Measurements from ENCODE around the gene AGFG1. TPM values are rescaled to one million over a fixed set of nuclear protein-coding genes. Genes with fewer than 3 reads are reported as not detected.
"Not testable (repeated sequence)": the region's sequence is repeated elsewhere in the genome, so short reads cannot be mapped to it uniquely, and the experiment has no call there.

Gene AGFG1
- total RNA-seq, 2 donors from 2014 or later: 82.8 to 85.5 TPM

GRCh38 chr2:227517724-227518123 is 45.8 kb downstream of the AGFG1 start:
- intact Hi-C loops (cut with DNase I): no loop called here
- no peak for DNase-seq (ENCODE audit: low spot score)

GRCh38 chr2:227518278-227518865 is 46.4 kb downstream of the AGFG1 start:
- intact Hi-C loops (cut with DNase I); DNase-seq (ENCODE audit: low spot score): not testable (repeated sequence)

- intact Hi-C loops (cut with DNase I); DNase-seq (ENCODE audit: low spot score): not testable (repeated sequence)
Observed at GRCh38 chr2:227521178-227521577, 49.2 kb downstream of the AGFG1 start.

- intact Hi-C loops (cut with DNase I): no loop called here
Observed at GRCh38 chr2:227524665-227525064, 52.7 kb downstream of the AGFG1 start.

GRCh38 chr2:227527351-227527750 is 55.4 kb downstream of the AGFG1 start:
- intact Hi-C loops (cut with DNase I): no loop called here
- no peak for DNase-seq (ENCODE audit: low spot score)

More at GRCh38 chr2:227524665-227525064, 52.7 kb downstream of the AGFG1 start:
- DNase-seq (ENCODE audit: low spot score): no peak

- no peak for DNase-seq (ENCODE audit: low spot score)
- intact Hi-C loops (cut with DNase I): no loop called here
Observed at GRCh38 chr2:227528803-227529202, 56.8 kb downstream of the AGFG1 start.

- no peak for DNase-seq (ENCODE audit: low spot score)
- intact Hi-C loops (cut with DNase I): no loop called here
Observed at GRCh38 chr2:227529871-227530270, 57.9 kb downstream of the AGFG1 start.

GRCh38 chr2:227534714-227535113 is 62.8 kb downstream of the AGFG1 start:
- intact Hi-C loops (cut with DNase I): no loop called here
- no peak for DNase-seq (ENCODE audit: low spot score)

- intact Hi-C loops (cut with DNase I): no loop called here
- DNase-seq (ENCODE audit: low spot score): no peak
Observed at GRCh38 chr2:227536445-227536844, 64.5 kb downstream of the AGFG1 start.

GRCh38 chr2:227539465-227539956 is 67.6 kb downstream of the AGFG1 start:
- intact Hi-C loops (cut with DNase I): no loop called here
- DNase-seq (ENCODE audit: low spot score): no peak

- intact Hi-C loops (cut with DNase I); DNase-seq (ENCODE audit: low spot score): not testable (repeated sequence)
Observed at GRCh38 chr2:227540352-227540751, 68.4 kb downstream of the AGFG1 start.

GRCh38 chr2:227545990-227546389 is 74.0 kb downstream of the AGFG1 start:
- DNase-seq (ENCODE audit: low spot score): peak; percentile 76
- intact Hi-C loops (cut with DNase I): no loop called here

GRCh38 chr2:227551836-227552235 is 79.9 kb downstream of the AGFG1 start:
- DNase-seq (ENCODE audit: low spot score): no peak
- intact Hi-C loops (cut with DNase I): no loop called here

GRCh38 chr2:227562581-227562980 is 90.6 kb downstream of the AGFG1 start:
- intact Hi-C loops (cut with DNase I): no loop called here
- DNase-seq (ENCODE audit: low spot score): no peak

GRCh38 chr2:227565080-227565479 is 93.1 kb downstream of the AGFG1 start:
- DNase-seq (ENCODE audit: low spot score): no peak
- intact Hi-C loops (cut with DNase I): no loop called here

GRCh38 chr2:227566012-227566411 is 94.1 kb downstream of the AGFG1 start:
- intact Hi-C loops (cut with DNase I): no loop called here
- DNase-seq (ENCODE audit: low spot score): no peak

- DNase-seq (ENCODE audit: low spot score): no peak
- intact Hi-C loops (cut with DNase I): no loop called here
Observed at GRCh38 chr2:227568852-227569169, 96.9 kb downstream of the AGFG1 start.

GRCh38 chr2:227570615-227571014 is 98.7 kb downstream of the AGFG1 start:
- DNase-seq (ENCODE audit: low spot score): no peak
- intact Hi-C loops (cut with DNase I): no loop called here

- intact Hi-C loops (cut with DNase I): no loop called here
- no peak for DNase-seq (ENCODE audit: low spot score)
Observed at GRCh38 chr2:227576110-227576509, 104.2 kb downstream of the AGFG1 start.

GRCh38 chr2:227576812-227577211 is 104.9 kb downstream of the AGFG1 start:
- no peak for DNase-seq (ENCODE audit: low spot score)
- intact Hi-C loops (cut with DNase I): no loop called here

GRCh38 chr2:227577555-227577954 is 105.6 kb downstream of the AGFG1 start:
- DNase-seq (ENCODE audit: low spot score): no peak
- intact Hi-C loops (cut with DNase I): no loop called here

- no peak for DNase-seq (ENCODE audit: low spot score)
- intact Hi-C loops (cut with DNase I): no loop called here
Observed at GRCh38 chr2:227578642-227579041, 106.7 kb downstream of the AGFG1 start.

All from posterior vena cava (tissue), 2 donors.